K562 (cell line): Measurements from ENCODE around the gene MAPT. TPM values are rescaled to one million over a fixed set of nuclear protein-coding genes. Genes with fewer than 3 reads are reported as not detected.

Experiments
- ARID1B ChIP-seq: fragments of 450-650 bp; IDR thresholded peaks from 2 replicates; pipeline ENCODE4 v1.6.1; 2016; ENCODE audit warnings: antibody characterized with exemption, mild to moderate bottlenecking, inconsistent platforms
- BRCA1 ChIP-seq, 2 experiments: fragments of 450-650 bp in 1 of 2; sonication (generic) in 1 of 2; formaldehyde crosslinking in 1 of 2; IDR thresholded peaks; 2 replicates each; pipeline versions ENCODE4 v1.5.0 to v1.6.1; 2017 to 2020; ENCODE audit warnings: mild to moderate bottlenecking in 1 of 2, missing genetic modification reagents in 1 of 2
- KDM4B ChIP-seq, 2 experiments: fragments of 450-650 bp in 1 of 2; sonication (generic) in 1 of 2; IDR thresholded peaks; 2 replicates each; pipeline ENCODE4 v1.6.1; 2016 to 2017; ENCODE audit warnings: borderline replicate concordance in 2 of 2, antibody characterized with exemption in 1 of 2, low read depth in 1 of 2, mild to moderate bottlenecking in 1 of 2
- REST ChIP-seq, 2 experiments: fragments of 450-650 bp; formaldehyde crosslinking in 1 of 2; IDR thresholded peaks; 2 replicates each; pipeline versions ENCODE4 v1.4.0 to v1.6.1; 2014 to 2020; ENCODE audit warnings: mild to moderate bottlenecking in 2 of 2, borderline replicate concordance in 1 of 2, low read depth in 1 of 2
- TFE3 ChIP-seq: fragments of 450-650 bp; formaldehyde crosslinking; IDR thresholded peaks from 2 replicates; pipeline ENCODE4 v1.4.0; 2020; ENCODE audit warnings: mild to moderate bottlenecking, mixed read lengths
- TOE1 ChIP-seq, 2 experiments: fragments of 450-650 bp in 1 of 2; sonication (generic) in 1 of 2; formaldehyde crosslinking in 1 of 2; IDR thresholded peaks; 2 replicates each; pipeline versions ENCODE4 v1.7.1 to v1.8.0; 2016 to 2022; ENCODE audit warnings: borderline replicate concordance in 2 of 2, mild to moderate bottlenecking in 2 of 2, antibody characterized with exemption in 1 of 2, inconsistent platforms in 1 of 2, low read depth in 1 of 2, missing genetic modification reagents in 1 of 2, moderate library complexity in 1 of 2
- polyA plus RNA-seq, 8 experiments: library from polyadenylated mRNA; depleted of rRNA in 4 of 8; stranded (reverse) in 5 of 8; unstranded in 3 of 8; fragments of >200 nt; fragmentation: Nextera tagmentation in 2 of 8; fragmentation: Illumina TruSeq in 1 of 8; extraction: Ambion mirVana in 2 of 8; extraction: Trizol in 1 of 8; gene quantifications; 2 replicates each; pipeline versions ENCODE4 v1.2.1 to v1.2.3, GENCODE V29; 2011 to 2014; ENCODE audit warnings: inconsistent platforms in 1 of 8, missing spikeins in 1 of 8
- total RNA-seq, 7 experiments: library from RNA; depleted of rRNA in 6 of 7; stranded (reverse); fragments of >200 nt in 6 of 7; fragmentation: Illumina TruSeq in 2 of 7; extraction: Trizol in 2 of 7; gene quantifications; 2 replicates each; pipeline versions ENCODE4 v1.2.1 to v1.2.3, GENCODE V29; 2011 to 2021; ENCODE audit warnings: low replicate concordance in 1 of 7
- TF ChIP-seq, protein P1 (sequence below): sonication (generic); formaldehyde crosslinking; IDR thresholded peaks from 2 replicates; pipeline ENCODE4 v1.9.0; 2022; ENCODE audit warnings: mild to moderate bottlenecking, missing genetic modification reagents
- TF ChIP-seq, protein P2 (sequence below): sonication (generic); formaldehyde crosslinking; IDR thresholded peaks from 2 replicates; pipeline ENCODE4 v1.5.0; 2020; ENCODE audit warnings: missing genetic modification reagents
- TF ChIP-seq, protein P3 (sequence below): fragments of 450-650 bp; IDR thresholded peaks from 2 replicates; pipeline ENCODE4 v1.6.1; 2018; ENCODE audit not compliant: partially characterized antibody

MAPT gene
- total and polyA plus RNA-seq, 9 of the 15 experiments (the other 6 are each of a cell fraction or from before 2014, with no cell fraction given): 0.04 to 1.1 (median 0.36) TPM

DNA sequence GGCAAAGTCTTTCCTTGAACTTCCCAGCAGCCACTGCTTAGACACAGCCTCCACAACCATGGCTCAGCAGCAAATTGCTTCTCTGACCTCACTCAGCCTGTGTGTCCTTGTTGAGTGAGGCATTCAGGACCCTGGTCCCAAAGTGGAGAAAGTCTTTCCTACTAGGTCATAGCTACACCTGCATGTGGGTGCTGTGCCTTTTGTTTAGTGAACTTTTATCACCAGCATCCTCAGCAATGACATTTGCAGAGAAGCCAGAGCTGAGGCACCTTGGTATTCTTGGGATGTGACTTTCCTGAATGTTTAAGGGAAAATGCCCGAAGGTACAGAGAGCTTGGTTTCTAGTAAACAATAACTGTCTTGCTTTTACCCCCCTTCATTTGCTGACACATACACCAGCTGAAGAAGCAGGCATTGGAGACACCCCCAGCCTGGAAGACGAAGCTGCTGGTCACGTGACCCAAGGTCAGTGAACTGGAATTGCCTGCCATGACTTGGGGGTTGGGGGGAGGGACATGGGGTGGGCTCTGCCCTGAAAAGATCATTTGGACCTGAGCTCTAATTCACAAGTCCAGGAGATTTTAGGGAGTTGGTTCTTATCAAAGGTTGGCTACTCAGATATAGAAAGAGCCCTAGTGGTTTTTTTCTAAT, 83.7 kb downstream of the MAPT start (continued):
- no peak for TF ChIP-seq BRCA1 (IDR thresholded peaks at IDR 0.05)
- no peak for TF ChIP-seq BRCA1 (CRISPR knock-in tag; IDR thresholded peaks at IDR 0.05)
- TF ChIP-seq, protein P1, sequence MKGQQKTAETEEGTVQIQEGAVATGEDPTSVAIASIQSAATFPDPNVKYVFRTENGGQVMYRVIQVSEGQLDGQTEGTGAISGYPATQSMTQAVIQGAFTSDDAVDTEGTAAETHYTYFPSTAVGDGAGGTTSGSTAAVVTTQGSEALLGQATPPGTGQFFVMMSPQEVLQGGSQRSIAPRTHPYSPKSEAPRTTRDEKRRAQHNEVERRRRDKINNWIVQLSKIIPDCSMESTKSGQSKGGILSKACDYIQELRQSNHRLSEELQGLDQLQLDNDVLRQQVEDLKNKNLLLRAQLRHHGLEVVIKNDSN (CRISPR knock-in tag): peak; percentile 75
- TF ChIP-seq, protein P2, sequence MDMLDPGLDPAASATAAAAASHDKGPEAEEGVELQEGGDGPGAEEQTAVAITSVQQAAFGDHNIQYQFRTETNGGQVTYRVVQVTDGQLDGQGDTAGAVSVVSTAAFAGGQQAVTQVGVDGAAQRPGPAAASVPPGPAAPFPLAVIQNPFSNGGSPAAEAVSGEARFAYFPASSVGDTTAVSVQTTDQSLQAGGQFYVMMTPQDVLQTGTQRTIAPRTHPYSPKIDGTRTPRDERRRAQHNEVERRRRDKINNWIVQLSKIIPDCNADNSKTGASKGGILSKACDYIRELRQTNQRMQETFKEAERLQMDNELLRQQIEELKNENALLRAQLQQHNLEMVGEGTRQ: peak; percentile 85
- peak; percentile 94 for TF ChIP-seq TOE1 (IDR thresholded peaks at IDR 0.05; ENCODE audit: borderline replicate concordance)
- no peak for TF ChIP-seq TOE1 (CRISPR knock-in tag; IDR thresholded peaks at IDR 0.05; ENCODE audit: borderline replicate concordance, low read depth)
- TF ChIP-seq ARID1B: 0 out of 2 replicates have a peak, but pooled peaks have one; percentile 13
- TF ChIP-seq TFE3 (CRISPR knock-in tag): peak; percentile 91
- TF ChIP-seq KDM4B (IDR thresholded peaks at IDR 0.05; ENCODE audit: borderline replicate concordance in 2 of 2, low read depth in 1 of 2): no peak
- TF ChIP-seq REST (IDR thresholded peaks at IDR 0.05; ENCODE audit: borderline replicate concordance): peak; percentile 16; the same call in 1 of the 2 replicates
- no peak for TF ChIP-seq REST (CRISPR knock-in tag; IDR thresholded peaks at IDR 0.05; ENCODE audit: low read depth)
- TF ChIP-seq, protein P3, sequence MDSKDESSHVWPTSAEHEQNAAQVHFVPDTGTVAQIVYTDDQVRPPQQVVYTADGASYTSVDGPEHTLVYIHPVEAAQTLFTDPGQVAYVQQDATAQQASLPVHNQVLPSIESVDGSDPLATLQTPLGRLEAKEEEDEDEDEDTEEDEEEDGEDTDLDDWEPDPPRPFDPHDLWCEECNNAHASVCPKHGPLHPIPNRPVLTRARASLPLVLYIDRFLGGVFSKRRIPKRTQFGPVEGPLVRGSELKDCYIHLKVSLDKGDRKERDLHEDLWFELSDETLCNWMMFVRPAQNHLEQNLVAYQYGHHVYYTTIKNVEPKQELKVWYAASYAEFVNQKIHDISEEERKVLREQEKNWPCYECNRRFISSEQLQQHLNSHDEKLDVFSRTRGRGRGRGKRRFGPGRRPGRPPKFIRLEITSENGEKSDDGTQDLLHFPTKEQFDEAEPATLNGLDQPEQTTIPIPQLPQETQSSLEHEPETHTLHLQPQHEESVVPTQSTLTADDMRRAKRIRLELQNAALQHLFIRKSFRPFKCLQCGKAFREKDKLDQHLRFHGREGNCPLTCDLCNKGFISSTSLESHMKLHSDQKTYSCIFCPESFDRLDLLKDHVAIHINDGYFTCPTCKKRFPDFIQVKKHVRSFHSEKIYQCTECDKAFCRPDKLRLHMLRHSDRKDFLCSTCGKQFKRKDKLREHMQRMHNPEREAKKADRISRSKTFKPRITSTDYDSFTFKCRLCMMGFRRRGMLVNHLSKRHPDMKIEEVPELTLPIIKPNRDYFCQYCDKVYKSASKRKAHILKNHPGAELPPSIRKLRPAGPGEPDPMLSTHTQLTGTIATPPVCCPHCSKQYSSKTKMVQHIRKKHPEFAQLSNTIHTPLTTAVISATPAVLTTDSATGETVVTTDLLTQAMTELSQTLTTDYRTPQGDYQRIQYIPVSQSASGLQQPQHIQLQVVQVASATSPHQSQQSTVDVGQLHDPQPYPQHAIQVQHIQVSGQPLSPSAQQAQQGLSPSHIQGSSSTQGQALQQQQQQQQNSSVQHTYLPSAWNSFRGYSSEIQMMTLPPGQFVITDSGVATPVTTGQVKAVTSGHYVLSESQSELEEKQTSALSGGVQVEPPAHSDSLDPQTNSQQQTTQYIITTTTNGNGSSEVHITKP: peak; percentile 63
